HEK293 (cell line): ENCODE measurements around the gene RASL11A.

ENCODE experiments used
- CTCF ChIP-seq: fragments of 450-650 bp; formaldehyde crosslinking; IDR thresholded peaks from 2 replicates; pipeline ENCODE4 v1.5.1; 2016; ENCODE audit warnings: missing biosample characterization, missing genetic modification characterization
- WT1 ChIP-seq: fragments of 450-650 bp; formaldehyde crosslinking; IDR thresholded peaks from 2 replicates; pipeline ENCODE4 v1.5.1; 2016; ENCODE audit warnings: missing biosample characterization, missing genetic modification characterization
- ZBTB10 ChIP-seq: fragments of 450-650 bp; formaldehyde crosslinking; IDR thresholded peaks from 2 replicates; pipeline ENCODE4 v1.5.1; 2016; ENCODE audit warnings: missing biosample characterization, missing genetic modification characterization
- ZNF175 ChIP-seq: fragments of 450-650 bp; formaldehyde crosslinking; IDR thresholded peaks from 2 replicates; pipeline ENCODE4 v1.5.1; 2016; ENCODE audit warnings: missing biosample characterization, missing genetic modification characterization

GRCh38 chr13:27295096-27295495 lies 24.5 kb downstream of the RASL11A start:
- TF ChIP-seq ZBTB10 (no peak), CTCF (tag by site-specific recombination) (no peak), ZNF175 (tag by site-specific recombination) (no peak), WT1 (tag by site-specific recombination) (no peak)
